Ecto neural progenitor cell (in vitro differentiated cells): ENCODE results near the gene TUBGCP4.
A peak's percentile ranks its signal among the peaks of the same experiment; 100 is the strongest.
"Not testable (repeated sequence)": the region's sequence is repeated elsewhere in the genome, so short reads cannot be mapped to it uniquely, and the experiment has no call there.

Experiments used
- DNase-seq: peaks from one replicate; pipeline ENCODE4 v3.0.0-alpha.2; 2018; ENCODE audit warnings: low spot score

Gene TUBGCP4

DNA sequence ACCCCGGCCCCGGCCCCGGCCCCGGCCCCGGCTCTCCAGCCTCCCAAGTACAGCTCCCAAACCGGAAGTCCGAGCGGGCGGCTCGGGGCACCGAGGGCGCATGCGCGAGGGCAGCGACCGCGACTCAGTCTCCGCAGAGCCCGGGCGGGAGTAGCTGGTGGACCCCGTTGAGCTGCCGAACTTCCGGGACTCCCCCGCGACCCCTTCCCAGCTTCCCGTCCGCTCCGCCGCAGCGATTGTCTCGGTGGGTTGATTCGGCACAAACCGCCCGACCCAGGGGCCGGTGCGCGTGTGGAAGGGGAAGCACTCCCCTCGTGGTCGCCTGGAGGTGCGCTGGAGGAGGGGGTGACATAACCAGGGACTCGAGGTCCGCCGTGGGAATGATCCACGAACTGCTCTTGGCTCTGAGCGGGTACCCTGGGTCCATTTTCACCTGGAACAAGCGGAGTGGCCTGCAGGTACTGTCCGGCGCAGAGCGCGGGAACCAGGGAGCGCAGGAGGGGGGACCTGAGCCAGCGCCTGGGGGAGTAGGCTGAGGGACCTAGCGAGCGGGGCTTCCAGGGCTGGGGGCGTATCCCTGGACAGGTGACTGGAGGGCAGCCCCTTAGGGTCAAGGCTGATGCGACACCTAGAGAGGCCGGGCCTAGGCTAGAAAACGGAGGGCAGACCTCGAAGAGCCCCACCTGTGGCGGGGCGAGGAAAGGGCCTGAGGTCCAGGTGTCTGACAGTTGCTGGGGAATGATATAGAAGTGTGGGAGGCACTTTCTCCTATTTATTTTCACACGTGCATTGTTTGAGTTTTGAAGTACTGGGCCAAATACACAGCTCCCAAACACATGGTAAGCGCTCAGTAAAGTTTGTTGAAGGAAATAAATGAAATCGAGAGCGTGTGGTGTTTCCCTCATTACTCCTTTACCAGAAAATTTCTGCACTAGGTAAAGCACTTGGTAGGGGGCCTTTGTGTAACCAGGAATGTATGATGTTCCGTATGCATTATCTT, at the start of gene TUBGCP4, which contains the start of gene ZSCAN29:
Gene TUBGCP4 (plus strand): TSS at position 127 of the 1,000 bp plus-strand sequence. CDS start 254 bp downstream, at position 381.
Gene ZSCAN29 (minus strand): TSS at position 69 of the 1,000 bp plus-strand sequence. CDS start 1,130 bp downstream, outside the sequence.
- DNase-seq, result peak; percentile 97

GRCh38 chr15:43325039-43325684, 45.7 kb upstream of the TUBGCP4 start:
- no peak for DNase-seq

DNA sequence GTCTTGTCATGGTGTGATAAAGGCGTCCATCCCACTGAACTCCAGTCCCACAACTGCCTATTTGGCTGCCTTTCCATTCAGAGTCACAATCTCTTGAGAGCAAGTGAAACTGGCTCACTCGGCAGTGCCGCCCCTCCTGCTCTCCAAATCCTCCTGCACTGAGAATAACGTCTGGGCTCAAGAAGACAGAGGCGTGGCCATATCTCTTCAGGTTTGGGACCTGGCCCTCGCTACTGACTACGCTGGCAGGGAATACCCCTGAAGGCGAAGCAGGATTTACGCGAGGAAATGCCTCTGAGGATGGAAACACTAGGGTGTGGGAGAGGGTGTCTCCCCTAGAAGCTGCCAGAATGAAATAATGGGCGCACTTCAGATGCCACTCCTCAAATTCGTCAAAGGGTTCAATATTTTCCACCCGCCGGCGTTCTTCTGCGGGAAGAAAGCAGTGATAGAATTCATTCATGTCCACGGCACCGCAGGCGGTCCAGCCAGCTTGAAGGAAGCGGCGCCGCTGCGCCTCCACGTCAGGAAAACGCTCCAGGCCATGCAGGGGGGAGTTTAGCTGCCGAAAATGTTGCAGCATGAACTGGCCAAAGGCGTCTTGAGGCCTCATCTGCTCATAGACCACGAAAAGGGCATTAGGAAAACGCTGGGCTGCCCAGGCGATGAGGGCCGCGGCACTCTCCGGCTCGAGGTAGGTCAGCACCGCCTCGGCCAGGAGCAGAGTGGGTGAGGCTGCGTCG, 41.5 kb upstream of the TUBGCP4 start:
- DNase-seq, result no peak

DNA sequence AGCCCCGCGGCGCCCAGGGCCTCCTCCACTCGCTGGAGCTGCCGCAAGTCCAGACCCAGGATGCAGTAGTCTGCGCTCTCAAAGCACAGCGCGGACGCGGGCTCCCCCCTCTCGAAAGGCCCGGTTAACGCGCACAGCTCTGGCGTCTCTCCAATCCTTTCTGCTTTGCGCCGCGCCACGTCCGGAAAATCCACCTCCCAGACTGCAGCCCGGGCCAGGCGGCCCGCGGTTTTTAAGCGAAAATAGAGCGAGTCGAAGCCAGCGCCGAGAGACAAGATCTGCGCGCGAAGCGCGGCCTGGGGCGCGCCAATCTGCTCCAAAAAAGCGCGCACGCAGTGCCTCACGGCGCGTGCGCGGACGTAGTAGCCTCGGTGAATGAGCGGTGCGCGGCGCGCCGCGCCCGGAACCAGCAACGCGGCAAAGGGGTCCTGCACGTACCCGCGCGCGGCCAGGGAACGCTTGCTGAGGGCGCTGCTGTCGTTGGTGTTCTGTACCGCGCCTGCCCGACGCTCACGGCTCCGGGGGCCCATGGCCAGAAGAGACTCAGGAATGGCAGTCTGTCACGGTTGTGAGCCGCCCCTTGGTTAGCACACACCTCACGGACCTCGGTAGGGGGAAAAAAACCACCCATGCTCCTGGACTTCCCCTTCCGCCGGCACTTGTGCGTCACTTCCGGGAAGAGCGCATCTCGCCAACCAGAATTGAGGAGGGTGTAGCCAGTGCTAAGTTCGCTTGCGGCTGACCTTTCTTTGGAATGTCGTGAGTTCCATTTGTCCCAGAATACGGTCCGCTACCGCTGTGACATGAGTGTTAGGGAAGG, 40.7 kb upstream of the TUBGCP4 start, which contains the start of gene LCMT2:
Gene LCMT2 (minus strand): TSS at position 614 of the 820 bp plus-strand sequence. CDS start 84 bp downstream, at position 530.
- peak; percentile 93 for DNase-seq

- no peak for DNase-seq
Measured at GRCh38 chr15:43330780-43331087, 40.2 kb upstream of the TUBGCP4 start.

- no peak for DNase-seq
Measured at GRCh38 chr15:43346305-43346704, 24.6 kb upstream of the TUBGCP4 start.

- no peak for DNase-seq
Measured at GRCh38 chr15:43347114-43347513, 23.8 kb upstream of the TUBGCP4 start.

DNA sequence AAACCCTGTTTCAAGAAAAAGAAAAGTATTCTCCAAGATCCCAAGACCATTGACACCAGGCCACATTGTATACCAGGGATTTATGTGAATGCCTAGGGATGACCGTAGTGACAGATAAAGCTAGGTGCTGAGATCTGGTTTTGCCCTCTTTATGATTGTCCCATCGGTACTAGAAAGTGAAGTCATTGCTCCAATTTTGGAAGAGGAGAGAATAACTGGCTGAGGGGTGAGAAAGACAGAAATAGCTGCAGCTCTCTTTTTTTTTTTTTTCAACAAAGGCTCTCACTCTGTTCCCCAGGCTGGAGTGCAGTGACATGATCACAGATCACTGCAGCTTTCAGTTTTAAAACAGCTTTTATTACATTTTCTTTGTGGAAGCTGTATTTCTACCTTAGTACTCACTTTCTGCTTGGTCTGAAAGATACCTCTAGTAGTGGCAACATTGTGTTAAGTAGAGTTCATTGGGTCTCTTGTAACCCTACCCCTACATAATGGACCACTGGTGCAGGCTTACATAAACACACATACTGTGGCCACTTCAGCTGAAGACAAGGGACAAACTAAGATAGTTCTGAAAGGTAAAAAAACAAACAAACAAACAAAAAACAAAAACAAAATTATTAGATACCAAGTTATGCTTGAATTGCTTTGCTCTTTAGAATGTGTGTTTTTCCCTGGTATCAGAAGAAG, 18.1 kb upstream of the TUBGCP4 start:
- no peak for DNase-seq

- no peak for DNase-seq
Measured at GRCh38 chr15:43360821-43361220, 10.1 kb upstream of the TUBGCP4 start.

DNA sequence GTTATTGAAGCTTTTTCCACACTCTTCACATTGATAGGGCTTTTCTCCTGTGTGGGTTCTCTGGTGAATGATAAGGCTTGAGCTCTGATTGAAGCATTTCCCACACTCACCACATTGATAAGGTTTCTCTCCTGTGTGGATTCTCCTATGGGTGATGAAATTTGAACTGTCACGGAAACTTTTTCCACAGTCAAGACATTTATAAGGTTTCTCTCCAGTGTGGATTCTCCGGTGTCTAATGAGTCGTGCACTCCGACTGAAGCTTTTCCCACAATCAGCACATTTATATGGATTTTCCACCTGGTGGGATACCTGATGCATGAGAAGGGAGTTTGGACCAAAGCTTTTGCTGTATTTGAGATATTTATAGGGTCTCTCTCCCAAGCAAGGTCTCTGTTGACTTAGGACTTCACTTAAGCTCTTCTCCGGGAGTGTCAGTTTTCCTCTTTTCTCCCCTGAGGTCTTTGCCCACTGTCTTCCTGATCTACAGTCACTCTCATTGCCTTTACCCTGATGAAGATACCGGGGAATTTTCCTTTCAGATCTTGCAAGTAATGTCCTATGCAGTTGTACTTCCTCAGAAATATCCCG, 9.5 kb upstream of the TUBGCP4 start:
- DNase-seq, result no peak

DNA sequence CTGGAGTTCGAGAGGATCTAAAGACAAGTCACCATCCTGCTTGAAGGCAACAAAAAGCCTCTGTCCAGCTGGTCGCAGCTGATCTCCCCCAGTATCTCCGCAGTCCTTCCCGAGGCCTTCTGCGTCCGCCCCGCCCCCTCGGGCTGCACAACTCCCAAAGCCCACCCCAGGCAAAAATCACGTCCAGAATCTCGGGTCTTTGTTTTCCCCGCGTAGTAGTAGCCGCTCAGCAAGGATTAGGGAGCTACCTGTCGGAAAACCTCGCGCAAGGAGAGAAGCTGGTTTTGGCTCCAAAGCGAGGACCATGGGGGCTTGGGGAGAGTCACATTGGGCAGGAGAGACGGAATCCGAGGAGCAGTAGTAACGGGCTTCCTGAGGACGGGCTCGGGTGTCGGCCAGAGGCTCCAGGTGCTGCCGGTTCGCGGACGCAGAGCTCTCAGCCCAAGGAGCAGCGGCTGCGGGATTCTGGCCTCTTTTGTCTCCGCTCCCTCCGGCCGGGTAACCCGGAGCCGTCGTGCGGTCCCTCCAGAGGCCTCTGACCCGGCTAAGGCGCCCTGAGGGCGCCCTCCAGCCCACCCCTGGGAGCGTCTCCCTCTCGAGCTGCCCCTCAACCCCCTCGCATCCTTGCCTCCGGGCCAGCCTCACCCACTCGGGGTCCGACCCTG, 459 bp upstream of the TUBGCP4 start:
- DNase-seq, result peak; percentile 63

DNA sequence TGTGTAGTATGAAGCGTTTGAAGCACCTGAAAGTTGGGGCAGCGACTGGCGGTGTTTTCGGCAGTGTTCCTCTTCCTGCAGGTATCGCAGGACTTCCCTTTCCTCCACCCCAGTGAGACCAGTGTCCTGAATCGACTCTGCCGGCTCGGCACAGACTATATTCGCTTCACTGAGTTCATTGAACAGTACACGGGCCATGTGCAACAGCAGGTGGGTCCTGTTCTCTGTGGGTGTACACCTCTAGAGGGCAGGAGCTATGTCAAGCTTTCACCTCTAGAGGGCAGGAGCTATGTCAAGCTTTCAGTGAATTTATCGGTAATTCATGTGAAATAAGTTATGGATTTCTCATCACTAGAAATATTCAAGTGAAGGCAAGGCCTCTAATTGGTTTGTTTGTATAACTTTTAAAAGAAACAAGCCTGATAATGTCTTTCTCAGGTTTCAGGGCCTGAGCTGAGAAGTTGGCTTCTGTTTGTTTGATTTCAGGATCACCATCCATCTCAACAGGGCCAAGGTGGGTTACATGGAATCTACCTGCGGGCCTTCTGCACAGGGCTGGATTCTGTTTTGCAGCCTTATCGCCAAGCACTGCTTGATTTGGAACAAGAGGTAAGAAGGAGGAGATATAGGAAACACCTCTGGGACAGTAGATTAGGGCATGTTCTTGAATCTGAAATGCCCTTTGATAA, 5.3 kb downstream of the TUBGCP4 start:
- DNase-seq, result no peak

GRCh38 chr15:43378601-43379000, 7.7 kb downstream of the TUBGCP4 start:
- no peak for DNase-seq

DNA sequence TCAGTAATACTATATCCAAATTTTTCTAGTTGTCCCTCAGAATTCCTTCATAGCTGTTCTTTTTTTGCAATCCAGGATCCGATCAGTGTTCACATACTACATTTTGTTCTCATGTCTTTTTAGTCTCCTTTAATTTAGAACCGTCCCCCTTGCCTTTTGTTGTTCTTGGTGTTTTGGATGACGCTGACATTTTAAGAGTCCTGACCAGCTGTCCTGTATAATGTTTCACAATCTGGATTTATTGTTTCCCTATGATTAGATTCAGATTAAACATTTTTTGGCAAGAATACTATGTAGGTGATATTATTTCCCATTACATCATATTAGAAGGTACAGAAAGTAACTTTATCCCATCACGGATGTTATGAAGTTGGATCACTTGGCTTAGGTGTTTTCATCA, 11.4 kb downstream of the TUBGCP4 start:
- no peak for DNase-seq

DNA sequence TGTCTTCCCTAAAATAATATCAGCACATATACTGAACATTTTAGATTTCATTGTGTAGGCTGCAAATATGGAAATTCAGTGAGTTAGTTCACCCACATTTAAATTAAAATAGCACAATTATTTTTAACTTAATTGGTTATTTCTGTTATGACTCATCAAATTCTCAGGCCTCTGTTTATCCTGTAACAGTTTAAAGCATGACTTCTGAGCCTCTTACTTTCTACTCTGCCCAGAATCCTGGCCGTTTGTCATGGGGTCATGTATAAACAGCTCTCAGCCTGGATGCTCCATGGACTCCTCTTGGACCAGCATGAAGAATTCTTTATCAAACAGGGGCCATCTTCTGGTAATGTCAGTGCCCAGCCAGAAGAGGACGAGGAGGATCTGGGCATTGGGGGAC, 12.2 kb downstream of the TUBGCP4 start:
- no peak for DNase-seq

- DNase-seq, result no peak
Measured at GRCh38 chr15:43390723-43391122, 19.8 kb downstream of the TUBGCP4 start.

DNA sequence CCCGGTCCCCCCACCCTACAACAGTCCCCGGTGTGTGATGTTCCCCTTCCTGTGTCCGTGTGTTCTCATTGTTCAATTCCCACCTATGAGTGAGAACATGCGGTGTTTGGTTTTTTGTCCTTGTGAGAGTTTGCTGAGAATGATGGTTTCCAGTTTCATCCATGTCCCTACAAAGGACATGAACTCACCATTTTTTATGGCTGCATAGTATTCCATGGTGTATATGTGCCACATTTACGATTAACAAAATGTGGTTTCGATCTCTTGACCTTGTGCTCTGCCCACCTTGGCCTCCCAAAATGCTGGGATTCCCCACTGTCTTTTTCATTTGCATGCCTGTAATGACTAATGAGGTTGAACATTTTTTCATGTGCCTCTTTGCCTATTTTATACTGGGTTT, 22.7 kb downstream of the TUBGCP4 start:
- DNase-seq, result not testable (repeated sequence)

DNA sequence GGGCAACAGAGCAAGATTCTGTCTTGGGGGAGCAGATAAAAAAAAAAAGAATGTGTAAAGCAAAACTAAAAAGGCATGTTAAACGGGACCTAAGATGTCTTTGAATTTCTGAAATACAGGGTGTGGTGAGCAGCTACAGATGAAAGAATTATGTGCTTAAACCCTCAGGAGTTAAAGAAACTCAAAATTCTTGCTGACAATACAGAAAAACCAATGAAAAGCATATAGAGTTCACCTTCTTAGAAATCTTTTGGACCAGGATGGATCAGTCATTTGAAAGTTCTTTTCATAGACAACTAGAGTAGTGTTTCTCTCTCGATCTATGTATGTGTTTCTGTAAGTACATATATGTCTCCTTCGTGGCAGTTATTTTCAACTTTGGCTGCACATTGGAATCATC, 31.4 kb downstream of the TUBGCP4 start:
- DNase-seq, result no peak

DNA sequence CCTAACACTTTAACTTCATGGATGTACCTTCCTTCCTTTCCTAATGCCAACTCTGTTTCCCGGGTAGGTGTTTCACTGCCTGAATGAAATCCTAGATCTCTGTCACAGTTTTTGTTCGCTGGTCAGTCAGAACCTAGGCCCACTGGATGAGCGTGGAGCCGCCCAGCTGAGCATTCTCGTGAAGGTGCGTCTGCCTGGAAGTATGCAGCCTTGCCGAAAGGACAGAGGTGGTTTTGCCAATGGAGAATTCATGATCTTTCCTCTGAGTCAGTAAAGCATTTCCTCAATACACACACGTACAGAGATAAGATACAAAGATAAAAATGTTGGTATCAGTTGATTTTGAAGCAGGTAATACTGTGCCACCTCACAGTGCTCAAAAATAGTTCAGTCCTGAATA, 32.7 kb downstream of the TUBGCP4 start:
- DNase-seq, result no peak
